IPS DF 4.7 (cell line): ENCODE measurements around the gene USP6.
"Not testable (repeated sequence)": the region's sequence is repeated elsewhere in the genome, so short reads cannot be mapped to it uniquely, and the experiment has no call there.

Experiments used
- DNase-seq: peaks from one replicate; pipeline ENCODE4 v3.0.0-alpha.2; 2013; ENCODE audit warnings: low spot score; ENCODE audit errors: extremely low read depth

USP6 gene

DNA sequence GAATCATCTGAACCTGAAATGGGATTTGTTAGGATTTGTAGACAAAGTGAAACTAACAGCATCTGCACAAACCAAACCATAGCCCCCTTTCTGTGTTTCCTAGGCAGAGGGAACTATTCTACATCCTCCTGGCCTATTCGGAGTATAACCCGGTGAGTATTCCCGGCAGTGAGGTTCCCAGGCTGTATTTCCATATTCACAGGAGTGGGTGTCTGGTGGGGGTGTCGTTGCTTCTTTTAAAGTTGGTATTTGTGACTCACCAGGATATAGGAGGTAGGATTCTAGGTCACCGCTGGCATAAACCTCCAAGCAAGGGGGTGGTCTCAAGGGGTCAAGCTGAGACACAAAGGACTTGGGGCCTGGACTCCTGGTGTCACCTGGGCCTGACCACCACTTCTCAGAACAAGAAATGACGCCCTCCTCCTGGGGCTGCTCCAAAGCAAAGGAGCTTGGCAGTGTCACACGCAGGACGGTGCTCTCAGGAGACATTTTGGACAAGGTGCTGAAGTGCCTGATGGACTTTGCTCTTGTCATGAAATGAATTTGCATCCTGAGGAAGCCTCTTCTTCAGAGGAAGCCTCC is 19.4 kb downstream of the USP6 start:
- not testable (repeated sequence) for DNase-seq

DNA sequence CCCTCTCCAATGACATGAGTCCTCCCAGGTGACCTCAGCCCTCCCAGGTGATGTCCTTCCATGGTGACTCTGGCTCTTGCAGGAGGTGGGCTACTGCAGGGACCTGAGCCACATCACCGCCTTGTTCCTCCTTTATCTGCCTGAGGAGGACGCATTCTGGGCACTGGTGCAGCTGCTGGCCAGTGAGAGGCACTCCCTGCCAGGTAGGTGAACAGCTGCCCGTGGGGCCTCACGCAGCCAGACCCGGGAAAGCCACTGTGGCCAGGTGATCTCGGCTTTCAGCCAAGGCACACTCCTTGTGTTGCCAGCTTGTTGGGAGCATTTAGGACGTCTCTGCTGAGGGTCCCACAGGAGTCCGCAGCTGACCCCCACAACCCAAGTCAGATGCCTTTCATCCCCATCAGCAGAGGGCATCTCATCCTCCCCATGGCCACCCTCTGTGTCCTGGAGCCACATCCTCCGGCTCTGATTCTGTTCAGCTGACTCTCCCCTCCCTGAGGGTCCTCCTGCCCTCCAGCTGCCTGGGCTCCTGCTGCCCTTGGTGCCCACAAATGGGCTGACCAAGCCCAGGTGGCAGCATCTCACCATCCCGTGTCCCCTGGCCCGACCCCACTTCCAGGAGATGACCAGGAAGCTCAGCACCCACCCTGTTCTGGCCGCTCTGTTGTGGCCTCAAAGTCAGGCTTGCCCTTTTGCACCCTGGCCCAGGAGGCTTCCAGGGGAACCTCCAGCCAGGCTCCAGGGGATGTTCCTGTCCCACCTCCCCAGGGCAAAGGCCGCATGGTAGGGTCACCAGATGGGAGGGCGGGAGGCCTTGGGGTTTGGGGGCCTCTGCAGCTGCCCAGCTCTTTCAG is 20.1 kb downstream of the USP6 start:
- DNase-seq, result no peak

GRCh38 chr17:5136580-5137412 is 21.0 kb downstream of the USP6 start:
- DNase-seq, result not testable (repeated sequence)

DNA sequence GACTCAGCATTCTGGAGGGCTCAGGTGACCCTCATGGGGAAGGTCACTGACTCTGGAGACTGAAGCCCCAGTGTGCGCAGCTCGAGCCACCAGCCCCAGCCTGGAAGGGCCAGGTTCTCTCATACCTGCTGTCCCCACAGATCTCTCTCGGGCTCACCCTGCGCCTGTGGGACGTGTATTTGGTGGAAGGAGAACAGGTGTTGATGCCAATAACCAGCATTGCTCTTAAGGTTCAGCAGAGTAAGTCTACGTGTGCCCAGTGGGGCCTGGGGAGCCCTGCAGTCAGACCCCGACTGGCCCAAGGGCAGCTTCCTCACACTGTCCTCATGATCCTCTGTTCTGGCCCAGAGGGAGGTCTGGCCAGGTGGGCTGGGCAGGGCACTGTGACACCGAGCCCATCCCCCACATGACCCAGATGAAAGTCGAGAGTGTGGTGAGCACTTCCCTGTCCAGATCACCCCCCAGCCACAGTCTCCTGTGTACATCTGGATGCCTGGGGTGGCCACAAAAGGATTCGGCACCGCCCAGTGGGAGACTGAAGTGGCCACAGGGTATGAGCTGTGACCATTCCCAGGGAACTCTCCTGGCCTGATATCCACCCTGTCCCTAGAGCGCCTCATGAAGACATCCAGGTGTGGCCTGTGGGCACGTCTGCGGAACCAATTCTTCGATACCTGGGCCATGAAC is 21.8 kb downstream of the USP6 start:
- DNase-seq, result not testable (repeated sequence)

DNA sequence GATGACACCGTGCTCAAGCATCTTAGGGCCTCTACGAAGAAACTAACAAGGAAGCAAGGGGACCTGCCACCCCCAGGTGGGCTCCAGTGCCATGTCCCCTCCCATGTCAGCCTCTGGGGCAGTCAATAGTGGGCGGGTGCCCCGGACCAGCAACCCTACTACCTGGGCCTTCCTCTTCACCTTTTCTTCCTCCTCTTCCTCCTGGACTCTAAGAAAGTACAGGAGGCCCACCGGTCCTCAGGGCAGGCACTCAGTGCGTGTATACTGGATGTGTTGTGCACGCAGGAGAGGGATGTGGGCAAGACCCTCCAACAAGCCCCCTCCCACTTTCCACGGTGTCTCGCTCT is 22.3 kb downstream of the USP6 start:
- not testable (repeated sequence) for DNase-seq

DNA sequence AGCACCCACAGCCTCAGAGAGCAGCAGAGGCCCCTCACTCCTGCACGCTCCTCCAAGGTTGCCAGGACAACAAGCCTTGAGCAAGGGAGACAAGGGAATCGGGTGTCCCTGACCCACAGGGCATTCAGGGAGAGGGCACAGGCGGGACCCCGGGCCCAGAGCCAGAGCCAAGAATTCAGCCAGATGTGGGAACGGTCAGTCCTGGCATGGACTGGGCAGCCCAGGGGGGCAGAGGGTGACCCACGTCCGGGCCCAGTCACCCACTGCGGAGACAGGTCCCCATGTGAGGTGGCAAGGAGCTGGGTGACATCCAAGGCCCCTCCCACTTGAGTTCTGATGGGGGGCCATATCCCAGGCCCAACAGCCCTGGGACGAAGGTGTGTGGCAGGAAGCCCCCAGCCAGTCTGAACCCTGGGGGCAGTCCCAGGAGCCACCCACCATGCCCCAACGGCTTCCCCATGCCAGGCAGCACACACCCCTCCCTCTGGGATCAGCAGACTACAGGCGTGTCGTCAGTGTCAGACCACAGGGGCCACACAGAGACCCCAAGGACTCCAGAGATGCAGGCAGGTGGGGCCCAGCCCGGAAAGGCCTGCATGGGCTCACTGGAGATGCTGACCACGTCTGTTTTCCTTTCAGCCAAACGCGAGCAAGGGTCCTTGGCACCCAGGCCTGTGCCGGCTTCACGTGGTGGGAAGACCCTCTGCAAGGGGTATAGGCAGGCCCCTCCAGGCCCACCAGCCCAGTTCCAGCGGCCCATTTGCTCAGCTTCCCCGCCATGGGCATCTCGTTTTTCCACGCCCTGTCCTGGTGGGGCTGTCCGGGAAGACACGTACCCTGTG is 23.0 kb downstream of the USP6 start:
- DNase-seq, result no peak

GRCh38 chr17:5139458-5139732 is 23.6 kb downstream of the USP6 start:
- no peak for DNase-seq

GRCh38 chr17:5142877-5143276 is 27.0 kb downstream of the USP6 start:
- not testable (repeated sequence) for DNase-seq

DNA sequence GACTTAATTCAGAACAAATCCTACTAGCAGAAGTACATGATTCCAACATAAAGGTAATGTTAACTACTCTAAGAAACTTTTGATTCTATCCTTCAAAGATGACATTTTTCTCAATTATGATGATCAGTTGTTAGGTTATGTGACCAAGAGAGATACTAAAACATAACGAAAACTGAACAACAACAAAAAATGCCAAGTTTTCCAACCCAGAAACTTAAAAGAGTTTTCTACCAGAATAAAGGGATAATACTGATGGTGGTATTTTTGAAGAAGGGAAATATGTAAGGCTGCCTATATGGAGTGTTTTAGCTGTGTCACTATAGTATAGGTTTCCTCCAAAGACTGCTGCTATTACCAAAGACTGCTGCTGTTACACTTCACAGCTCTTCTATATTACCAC is 30.3 kb downstream of the USP6 start:
- not testable (repeated sequence) for DNase-seq

- DNase-seq, result not testable (repeated sequence)
These were observed 44.9 kb downstream of the USP6 start for GRCh38 chr17:5160702-5161101.

GRCh38 chr17:5161793-5162192 is 46.0 kb downstream of the USP6 start:
- DNase-seq, result not testable (repeated sequence)

DNA sequence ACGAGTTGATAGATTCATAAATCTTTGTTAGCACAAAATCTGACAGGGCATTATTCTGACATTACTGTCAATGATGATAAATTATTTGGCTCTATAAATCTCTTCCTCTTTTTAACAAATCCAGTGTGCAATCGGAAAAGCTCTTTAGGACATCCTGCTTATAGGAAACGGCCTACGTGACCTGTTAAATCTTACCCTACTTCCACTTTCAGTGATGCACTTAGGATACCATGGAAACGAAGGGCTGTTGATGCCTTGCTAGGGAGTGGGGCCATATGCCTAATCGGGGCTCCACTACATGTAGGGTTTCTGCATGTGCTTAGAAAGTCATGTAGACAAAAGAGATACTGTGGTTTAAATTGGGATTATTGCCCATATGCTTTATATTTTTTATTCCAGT is 48.6 kb downstream of the USP6 start:
- no peak for DNase-seq

- DNase-seq, result not testable (repeated sequence)
These were observed 50.1 kb downstream of the USP6 start for GRCh38 chr17:5165791-5166564.

DNA sequence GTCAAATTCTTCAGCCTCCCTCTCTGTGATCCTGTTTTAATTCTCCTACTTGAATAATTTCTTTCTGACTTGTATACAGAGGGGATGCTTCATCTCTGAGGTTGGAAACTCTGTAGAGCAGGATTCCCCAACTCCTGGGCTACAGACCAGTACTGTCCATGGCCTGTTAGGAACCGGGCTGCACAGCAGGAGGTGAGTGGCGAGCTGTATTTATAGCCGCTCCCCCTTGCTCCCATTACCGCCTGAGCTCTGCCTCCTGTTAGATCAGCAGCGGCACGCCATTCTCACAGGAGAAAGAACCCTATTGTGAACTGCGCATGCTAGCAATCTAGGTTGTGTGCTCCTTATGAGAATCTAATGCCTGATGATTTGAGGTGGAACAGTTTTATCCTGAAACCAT is 59.2 kb downstream of the USP6 start:
- DNase-seq, result not testable (repeated sequence)

DNA sequence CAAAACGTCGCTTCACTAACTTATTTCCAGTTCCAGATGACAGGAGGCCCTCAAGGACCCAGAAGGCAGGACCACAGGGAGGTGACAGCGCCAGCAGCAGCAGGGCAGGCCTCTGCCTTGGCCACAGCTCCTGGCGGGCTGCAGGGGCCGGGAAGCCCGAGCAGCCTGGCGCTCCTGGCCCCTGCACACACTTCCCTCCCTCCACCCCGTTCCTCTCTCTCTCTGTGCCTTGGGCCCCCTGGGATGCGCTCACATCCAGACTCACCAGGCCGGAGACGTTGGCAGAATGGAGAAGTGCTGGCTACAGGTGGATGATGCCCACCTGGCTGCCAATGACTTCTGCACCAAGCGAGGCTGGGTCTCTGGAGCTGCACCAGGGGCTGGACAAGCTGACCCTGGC is 63.2 kb downstream of the USP6 start:
- DNase-seq, result no peak

DNA sequence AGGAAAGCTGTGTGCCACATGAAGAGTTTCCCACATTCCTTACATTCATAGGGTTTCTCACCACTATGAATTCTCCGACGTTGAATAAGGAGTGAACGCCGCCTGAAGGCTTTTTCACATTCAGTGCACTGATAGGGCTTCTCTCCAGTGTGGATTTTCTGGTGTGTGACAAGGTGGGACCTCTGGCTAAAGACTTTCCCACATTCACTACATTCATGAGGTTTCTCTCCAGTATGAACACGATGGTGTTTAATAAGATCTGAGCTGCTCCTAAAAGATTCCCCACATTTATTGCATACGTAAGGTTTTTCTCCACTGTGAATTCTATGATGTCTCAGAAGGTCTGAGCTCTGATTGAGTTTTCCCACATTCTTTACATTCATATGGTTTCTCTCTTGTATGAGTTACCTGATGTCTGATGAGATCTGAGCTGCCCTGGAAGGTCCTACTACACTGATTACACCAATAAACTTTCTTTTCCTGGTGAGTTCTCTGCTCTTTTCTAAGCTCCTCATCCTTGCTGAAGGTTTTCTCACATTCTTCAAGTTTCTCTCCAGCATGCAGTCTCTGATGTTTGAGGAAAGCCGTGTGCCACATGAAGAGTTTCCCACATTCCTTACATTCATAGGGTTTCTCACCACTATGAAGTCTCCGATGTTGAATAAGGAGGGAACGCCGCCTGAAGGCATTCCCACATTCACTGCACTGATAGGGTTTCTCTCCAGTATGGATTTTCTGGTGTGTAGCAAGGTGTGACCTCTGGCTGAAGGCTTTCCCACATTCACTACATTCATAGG is 65.9 kb downstream of the USP6 start:
- no peak for DNase-seq

- DNase-seq, result no peak
These were observed 67.0 kb downstream of the USP6 start for GRCh38 chr17:5182597-5183409.

GRCh38 chr17:5183410-5183793 is 67.6 kb downstream of the USP6 start:
- DNase-seq, result no peak
